Non-pigmented ciliary epithelial cell (primary cell): ENCODE measurements around the gene NCKAP5.

Experiments
- DNase-seq: peaks from one replicate; pipeline ENCODE4 v3.0.0-alpha.2; 2010; ENCODE audit warnings: low read depth

The NCKAP5 gene

DNA sequence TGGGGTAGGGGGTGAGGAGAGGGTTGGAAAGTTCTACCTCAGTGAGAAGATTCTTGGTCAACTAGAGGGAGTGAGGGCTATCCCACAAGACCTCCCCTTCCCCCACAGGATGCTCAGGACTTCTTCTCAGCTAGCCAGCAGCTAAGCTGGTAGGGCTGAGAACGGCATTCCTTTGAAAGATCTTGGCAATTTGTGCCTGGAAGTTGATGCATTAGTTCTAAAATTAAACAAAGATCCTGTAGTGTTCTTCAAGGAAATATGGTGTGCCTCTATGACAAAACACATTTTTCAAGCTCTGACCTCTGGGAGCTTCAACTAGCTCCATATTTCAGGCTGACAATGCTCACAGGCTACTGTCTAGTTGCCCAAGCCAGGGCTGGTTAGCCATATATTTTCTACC lies 900.6 kb downstream of the NCKAP5 start:
- no peak for DNase-seq

DNA sequence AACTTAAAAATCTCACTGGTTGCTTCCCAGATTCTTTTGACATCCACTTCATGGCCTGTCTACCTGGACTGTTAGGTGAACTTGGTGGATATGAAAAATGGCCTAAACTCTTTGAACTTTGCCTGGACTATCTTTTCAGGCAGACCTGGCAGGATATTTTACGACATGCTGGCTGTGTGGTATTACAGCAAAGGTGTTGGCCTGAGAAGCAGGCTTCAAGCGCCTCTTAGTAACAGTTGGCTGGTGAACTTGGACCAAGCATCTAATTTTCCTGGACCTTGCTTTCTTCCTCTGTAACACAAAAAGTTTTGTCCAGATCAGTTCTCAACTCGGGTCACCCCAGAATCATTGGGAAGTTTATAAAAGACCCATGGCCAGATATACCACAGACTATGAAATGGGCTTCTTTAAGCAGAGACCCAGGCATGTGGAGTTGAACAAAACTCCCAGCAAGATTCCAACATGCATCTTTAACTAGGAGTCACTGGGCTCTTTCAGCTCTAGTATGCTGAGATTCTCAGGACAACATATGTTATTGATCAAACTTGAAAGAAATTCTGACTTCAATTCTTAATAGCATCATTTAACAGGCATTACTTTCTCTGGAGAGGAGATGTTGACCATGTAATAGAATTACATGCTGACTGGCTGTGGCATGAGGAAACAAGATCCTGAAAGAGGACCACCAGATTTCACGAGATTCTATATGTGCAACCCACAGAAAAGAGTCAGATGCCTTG lies 902.7 kb downstream of the NCKAP5 start:
- no peak for DNase-seq

GRCh38 chr2:132664096-132664495 lies 904.2 kb downstream of the NCKAP5 start:
- DNase-seq = no peak

DNA sequence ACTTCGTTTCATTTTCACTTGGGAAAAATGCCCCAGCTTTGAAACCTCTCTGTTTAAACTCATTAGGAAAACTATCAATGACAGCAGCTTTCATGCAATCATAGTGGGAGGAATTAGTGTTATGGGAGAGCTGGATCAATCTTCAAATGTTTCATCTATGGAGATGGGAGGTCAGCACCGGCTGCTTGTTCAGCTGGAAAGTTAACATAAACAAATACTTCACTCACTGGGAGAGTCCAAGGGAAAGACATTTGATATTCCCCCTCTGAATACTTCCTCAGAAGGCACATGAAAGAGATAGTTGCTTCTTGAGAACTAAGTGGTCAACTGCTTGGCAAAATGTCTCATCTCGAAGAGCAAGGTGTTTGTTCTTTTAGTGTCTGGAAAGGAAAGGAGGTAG lies 905.5 kb downstream of the NCKAP5 start:
- DNase-seq = no peak

GRCh38 chr2:132659331-132659730 lies 908.9 kb downstream of the NCKAP5 start:
- DNase-seq = no peak

GRCh38 chr2:132656266-132656975 lies 911.8 kb downstream of the NCKAP5 start:
- no peak for DNase-seq

DNA sequence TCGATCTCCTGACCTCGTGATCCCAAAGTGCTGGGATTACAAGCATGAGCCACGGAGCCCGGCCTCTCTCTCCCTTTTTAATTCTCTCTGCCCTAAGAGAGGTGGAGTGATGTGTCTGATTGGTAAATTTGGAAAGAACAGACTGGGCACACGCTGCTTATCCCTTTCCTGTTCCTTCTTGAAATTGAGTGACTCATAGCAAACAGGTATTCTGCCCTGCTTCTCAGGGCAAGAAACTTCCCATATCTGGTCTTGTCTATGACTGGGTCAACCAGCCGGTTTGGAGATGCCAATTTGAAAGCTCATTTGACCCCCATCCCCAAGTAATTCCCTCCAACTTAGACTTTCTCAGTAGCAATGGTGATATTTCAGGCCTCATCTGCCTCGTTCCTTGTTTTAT lies 913.3 kb downstream of the NCKAP5 start:
- DNase-seq = no peak

- no peak for DNase-seq
Measured at GRCh38 chr2:132654335-132654734, 913.9 kb downstream of the NCKAP5 start.

- DNase-seq = no peak
Measured at GRCh38 chr2:132652474-132652873, 915.8 kb downstream of the NCKAP5 start.

- no peak for DNase-seq
Measured at GRCh38 chr2:132651115-132652045, 916.9 kb downstream of the NCKAP5 start.

- no peak for DNase-seq
Measured at GRCh38 chr2:132646540-132647108, 921.6 kb downstream of the NCKAP5 start.

DNA sequence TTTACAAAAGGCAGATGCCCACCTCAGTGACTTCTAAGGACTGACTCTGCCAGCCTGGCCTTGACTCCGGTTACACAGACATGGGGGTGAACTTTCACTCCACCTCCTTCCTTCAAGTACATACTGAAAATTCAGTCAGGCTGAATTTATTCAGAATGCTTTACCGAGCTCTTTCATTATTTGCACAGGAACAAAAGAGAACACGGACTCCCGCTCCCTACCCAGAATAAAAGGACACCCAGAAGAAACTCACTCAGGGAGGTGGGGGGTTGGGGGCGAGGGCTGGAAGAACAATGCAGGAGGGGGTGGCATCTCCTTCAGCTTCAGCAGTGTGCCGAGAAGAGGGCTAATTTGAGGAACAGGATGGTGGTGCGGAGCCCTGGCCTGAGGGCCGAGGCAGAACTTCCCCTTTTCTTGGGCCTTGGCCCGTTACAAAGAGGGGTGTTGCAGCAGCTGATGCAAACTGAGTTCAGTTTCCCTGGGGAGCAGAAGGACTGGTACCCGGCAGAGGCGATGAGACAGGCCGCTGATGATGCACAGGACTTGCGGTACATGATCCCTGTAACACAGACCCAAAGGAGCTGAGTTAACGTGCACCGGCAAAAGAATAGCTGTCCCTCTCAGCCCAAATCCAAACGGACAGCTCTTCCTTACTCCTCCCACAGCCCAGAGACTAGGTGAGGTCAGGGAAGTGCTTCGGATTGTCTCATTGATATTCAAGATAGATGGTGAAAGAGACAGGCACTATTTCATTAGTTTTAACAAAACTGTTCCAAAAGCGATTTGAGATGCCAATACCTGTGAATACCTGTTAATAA lies 922.3 kb downstream of the NCKAP5 start:
- DNase-seq = no peak

DNA sequence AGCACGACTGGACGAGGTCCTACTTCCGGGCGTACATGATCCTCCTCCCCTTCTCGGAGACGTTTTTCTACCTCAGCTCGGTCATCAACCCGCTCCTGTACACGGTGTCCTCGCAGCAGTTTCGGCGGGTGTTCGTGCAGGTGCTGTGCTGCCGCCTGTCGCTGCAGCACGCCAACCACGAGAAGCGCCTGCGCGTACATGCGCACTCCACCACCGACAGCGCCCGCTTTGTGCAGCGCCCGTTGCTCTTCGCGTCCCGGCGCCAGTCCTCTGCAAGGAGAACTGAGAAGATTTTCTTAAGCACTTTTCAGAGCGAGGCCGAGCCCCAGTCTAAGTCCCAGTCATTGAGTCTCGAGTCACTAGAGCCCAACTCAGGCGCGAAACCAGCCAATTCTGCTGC lies 923.1 kb downstream of the NCKAP5 start:
- no peak for DNase-seq

DNA sequence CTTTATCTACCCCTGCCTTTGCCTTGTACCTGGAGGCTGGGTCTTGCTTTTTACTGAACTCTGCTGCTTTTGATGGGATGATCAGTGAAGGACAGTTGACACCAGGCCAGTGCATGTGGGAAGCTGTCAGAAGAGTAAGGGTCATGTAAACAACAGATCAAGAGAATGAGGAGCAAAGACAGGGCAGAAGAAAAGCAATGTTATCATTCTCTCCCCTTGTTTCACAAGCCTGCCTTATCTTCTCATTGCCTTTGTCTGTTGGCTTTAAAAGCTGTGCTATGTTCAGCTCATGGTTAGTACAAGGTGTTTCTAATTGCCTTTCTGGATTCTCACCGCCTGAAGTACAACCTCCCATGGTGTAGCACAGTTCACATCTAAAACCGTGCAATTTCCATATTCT lies 925.8 kb downstream of the NCKAP5 start:
- no peak for DNase-seq

GRCh38 chr2:132641819-132642218 lies 926.4 kb downstream of the NCKAP5 start:
- no peak for DNase-seq

DNA sequence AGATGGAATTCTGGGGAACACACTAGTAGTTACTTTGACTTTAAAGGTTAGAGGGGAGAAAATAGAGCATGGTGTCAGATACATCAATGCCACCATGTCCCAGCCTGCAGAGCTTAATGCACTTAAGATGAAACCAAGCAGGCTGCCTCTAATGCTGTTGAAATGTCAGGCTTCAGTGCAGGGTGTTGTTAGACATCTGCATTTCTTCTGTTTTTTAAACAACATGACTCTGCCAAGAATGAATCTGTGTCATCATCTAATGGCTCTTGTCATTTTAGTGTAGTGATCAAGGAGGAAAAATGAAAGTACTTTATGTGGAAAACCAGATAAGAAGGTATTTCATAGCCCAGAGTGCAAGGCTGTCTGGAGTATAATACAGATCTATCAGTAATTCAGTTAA lies 928.1 kb downstream of the NCKAP5 start:
- no peak for DNase-seq

GRCh38 chr2:132638313-132639040 lies 929.8 kb downstream of the NCKAP5 start:
- no peak for DNase-seq

GRCh38 chr2:132636346-132636745 lies 931.9 kb downstream of the NCKAP5 start:
- DNase-seq = no peak

GRCh38 chr2:132633635-132634034 lies 934.6 kb downstream of the NCKAP5 start:
- no peak for DNase-seq

GRCh38 chr2:132632000-132632649 lies 936.1 kb downstream of the NCKAP5 start:
- DNase-seq = no peak
